HEK293 (cell line): ENCODE results near the gene CWF19L2.

Source experiments
- CTCF ChIA-PET: fragments of 350-600 bp; formaldehyde crosslinking; extraction: SDS; loops from one replicate; lab custom pipeline; 2021; ENCODE audit warnings: antibody characterized with exemption; lab: Yijun Ruan, JAX
- POLR2A ChIA-PET: fragments of 300-600 bp; formaldehyde crosslinking; extraction: SDS; loops from one replicate; lab custom pipeline; 2020; ENCODE audit warnings: antibody characterized with exemption, inconsistent platforms; lab: Yijun Ruan, JAX
- H3K27ac ChIP-seq: fragments of 200-500 bp; sonication (Bioruptor generic); 2 replicates; pipeline ENCODE4 v1.5.1; 2014; ENCODE audit warnings: low read depth, low read length, control low read depth, inconsistent platforms; ENCODE audit errors: extremely low read depth
- H3K36me3 ChIP-seq, 2 experiments: fragments of 200-500 bp in 1 of 2; sonication (Bioruptor generic) in 1 of 2; 1 replicate in 1 of 2; 2 replicates in 1 of 2; pipeline ENCODE4 v1.5.1; 2014 to 2017; ENCODE audit warnings: inconsistent platforms in 2 of 2, low read length in 2 of 2; ENCODE audit not compliant: control insufficient read depth in 2 of 2, insufficient read depth in 1 of 2
- H3K4me1 ChIP-seq: fragments of 200-500 bp; sonication (Bioruptor generic); 2 replicates; pipeline ENCODE4 v1.5.1; 2014; ENCODE audit warnings: mild to moderate bottlenecking, low read length, inconsistent platforms; ENCODE audit not compliant: control insufficient read depth, insufficient read depth
- H3K4me3 ChIP-seq: 2 replicates; pipeline ENCODE4 v1.5.1; 2011; ENCODE audit warnings: low read depth, mild to moderate bottlenecking, control low read depth, low read length, moderate library complexity
- H3K9me3 ChIP-seq: fragments of 200-500 bp; sonication (Bioruptor generic); 2 replicates; pipeline ENCODE4 v1.5.1; 2014; ENCODE audit warnings: low read depth, low read length, inconsistent platforms; ENCODE audit not compliant: control insufficient read depth, insufficient read depth
- GFI1B ChIP-seq: fragments of 450-650 bp; formaldehyde crosslinking; IDR thresholded peaks from 2 replicates; pipeline ENCODE4 v1.5.1; 2016; ENCODE audit warnings: missing biosample characterization, missing genetic modification characterization
- KLF10 ChIP-seq: fragments of 450-650 bp; IDR thresholded peaks from 2 replicates; pipeline ENCODE4 v1.5.1; 2018; ENCODE audit warnings: missing biosample characterization, mild to moderate bottlenecking, missing genetic modification characterization
- ZBTB17 ChIP-seq: fragments of 450-650 bp; formaldehyde crosslinking; IDR thresholded peaks from 2 replicates; pipeline ENCODE4 v1.5.1; 2016; ENCODE audit warnings: missing biosample characterization, missing genetic modification characterization
- ZNF140 ChIP-seq: fragments of 450-650 bp; formaldehyde crosslinking; IDR thresholded peaks from 2 replicates; pipeline ENCODE4 v1.5.1; 2016; ENCODE audit warnings: missing biosample characterization, missing genetic modification characterization
- ZNF146 ChIP-seq: fragments of 450-650 bp; formaldehyde crosslinking; IDR thresholded peaks from 2 replicates; pipeline ENCODE4 v1.5.1; 2016; ENCODE audit warnings: missing biosample characterization, missing genetic modification characterization
- ZNF169 ChIP-seq: fragments of 450-650 bp; formaldehyde crosslinking; IDR thresholded peaks from 2 replicates; pipeline ENCODE4 v1.5.1; 2016; ENCODE audit warnings: missing biosample characterization, missing genetic modification characterization
- ZNF19 ChIP-seq: fragments of 450-650 bp; formaldehyde crosslinking; IDR thresholded peaks from 2 replicates; pipeline ENCODE4; 2016; ENCODE audit warnings: missing biosample characterization, missing genetic modification characterization, low read depth
- ZNF239 ChIP-seq: fragments of 450-650 bp; formaldehyde crosslinking; IDR thresholded peaks from 2 replicates; pipeline ENCODE4 v1.5.1; 2016; ENCODE audit warnings: missing biosample characterization, missing genetic modification characterization
- ZNF311 ChIP-seq: fragments of 450-650 bp; formaldehyde crosslinking; IDR thresholded peaks from 2 replicates; pipeline ENCODE4 v1.5.1; 2017; ENCODE audit warnings: missing biosample characterization, missing genetic modification characterization, borderline replicate concordance
- ZNF544 ChIP-seq: fragments of 450-650 bp; formaldehyde crosslinking; IDR thresholded peaks from 2 replicates; pipeline ENCODE4 v1.5.0; 2017; ENCODE audit warnings: missing biosample characterization, missing genetic modification characterization
- ZNF558 ChIP-seq: fragments of 450-650 bp; formaldehyde crosslinking; IDR thresholded peaks from 2 replicates; pipeline ENCODE4 v1.5.1; 2016; ENCODE audit warnings: missing biosample characterization, missing genetic modification characterization
- ZNF560 ChIP-seq: fragments of 450-650 bp; formaldehyde crosslinking; IDR thresholded peaks from 2 replicates; pipeline ENCODE4 v1.5.1; 2017; ENCODE audit warnings: missing biosample characterization, missing genetic modification characterization, borderline replicate concordance
- ZNF561 ChIP-seq: fragments of 450-650 bp; IDR thresholded peaks from 2 replicates; pipeline ENCODE4 v1.5.1; 2018; ENCODE audit warnings: missing biosample characterization, missing genetic modification characterization, borderline replicate concordance
- ZNF600 ChIP-seq: fragments of 450-650 bp; formaldehyde crosslinking; IDR thresholded peaks from 2 replicates; pipeline ENCODE4 v1.5.1; 2016; ENCODE audit warnings: missing biosample characterization, missing genetic modification characterization
- ZNF621 ChIP-seq: fragments of 450-650 bp; formaldehyde crosslinking; IDR thresholded peaks from 2 replicates; pipeline ENCODE4 v1.5.1; 2017; ENCODE audit warnings: missing biosample characterization, missing genetic modification characterization
- ZNF785 ChIP-seq: fragments of 450-650 bp; formaldehyde crosslinking; IDR thresholded peaks from 2 replicates; pipeline ENCODE4 v1.5.1; 2016; ENCODE audit warnings: missing biosample characterization, missing genetic modification characterization
- TF ChIP-seq, protein P1 (sequence below): fragments of 450-650 bp; formaldehyde crosslinking; IDR thresholded peaks from 2 replicates; pipeline ENCODE4 v1.5.1; 2016; ENCODE audit warnings: missing biosample characterization, missing genetic modification characterization, borderline replicate concordance
- TF ChIP-seq, protein P2 (sequence below): fragments of 450-650 bp; formaldehyde crosslinking; IDR thresholded peaks from 2 replicates; pipeline ENCODE4 v1.5.1; 2016; ENCODE audit warnings: missing biosample characterization, missing genetic modification characterization
- TF ChIP-seq, protein P3 (sequence below): fragments of 450-650 bp; formaldehyde crosslinking; IDR thresholded peaks from 2 replicates; pipeline ENCODE4 v1.5.1; 2017; ENCODE audit warnings: missing biosample characterization, missing genetic modification characterization
- TF ChIP-seq, protein P4 (sequence below): fragments of 450-650 bp; formaldehyde crosslinking; conservative IDR thresholded peaks from 2 replicates; pipeline ENCODE4 v1.5.1; 2016; ENCODE audit warnings: low read depth, missing biosample characterization, missing genetic modification characterization

Gene CWF19L2

DNA sequence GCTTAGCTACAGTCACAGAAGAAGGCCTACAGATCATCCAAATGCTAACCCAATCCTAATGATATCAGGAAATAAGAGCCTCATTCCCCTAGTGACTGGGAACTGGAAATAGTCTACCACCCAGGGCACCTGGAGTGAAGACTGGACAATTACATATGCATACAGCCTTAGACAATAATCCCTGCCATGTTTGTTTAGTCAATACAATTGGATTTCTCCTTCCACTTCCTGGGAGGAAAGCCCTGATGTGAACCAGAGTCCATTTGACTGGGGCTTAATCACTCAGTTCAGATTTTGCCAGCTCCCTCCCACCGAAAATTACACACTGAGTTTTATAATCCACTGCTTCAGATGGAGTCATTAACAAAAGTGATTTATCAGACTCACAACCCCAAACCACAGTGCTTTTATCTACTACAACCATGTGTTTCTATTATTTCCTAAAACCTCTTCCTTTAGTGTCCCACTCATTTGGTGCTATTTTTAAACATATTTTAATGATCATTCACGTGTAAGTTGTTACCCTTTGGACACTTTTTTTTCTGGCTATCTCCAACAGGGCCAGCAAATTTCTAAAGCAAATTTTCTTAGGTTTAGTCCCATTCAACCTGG, 29.9 kb downstream of the CWF19L2 start (continued):
- TF ChIP-seq ZNF146 (tag by site-specific recombination) (no peak), GFI1B (no peak)

DNA sequence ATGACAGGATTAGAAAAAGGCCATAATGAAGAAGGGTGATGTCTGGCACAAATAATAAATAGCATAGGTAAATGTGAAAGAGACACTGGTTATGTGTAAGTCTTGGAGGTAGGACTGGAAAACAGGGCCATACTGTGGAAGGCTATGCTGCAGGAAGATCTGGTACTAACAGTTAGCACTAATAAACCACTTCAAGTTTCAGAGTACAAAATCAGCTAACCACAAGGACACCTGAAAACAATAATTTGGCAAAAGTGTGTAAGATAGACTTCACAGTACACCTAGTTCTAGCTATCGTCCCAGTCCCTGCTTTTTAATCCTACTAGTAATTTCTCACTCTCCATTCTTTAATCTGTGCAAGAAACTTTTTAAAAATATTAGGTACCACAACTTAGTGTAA, 44.3 kb downstream of the CWF19L2 start:
- Histone ChIP-seq H3K36me3 (peaks cover 0 to 24% of the 10 kb centered on the region in 2 experiments; a peak in 1 of 3 replicates), H3K9me3 (no peaks in the 10 kb centered on the region)
- POLR2A ChIA-PET, result no interaction called here
- TF ChIP-seq ZNF140 (no peak), ZNF560 (tag by site-specific recombination) (no peak)
- TF ChIP-seq, protein P1, sequence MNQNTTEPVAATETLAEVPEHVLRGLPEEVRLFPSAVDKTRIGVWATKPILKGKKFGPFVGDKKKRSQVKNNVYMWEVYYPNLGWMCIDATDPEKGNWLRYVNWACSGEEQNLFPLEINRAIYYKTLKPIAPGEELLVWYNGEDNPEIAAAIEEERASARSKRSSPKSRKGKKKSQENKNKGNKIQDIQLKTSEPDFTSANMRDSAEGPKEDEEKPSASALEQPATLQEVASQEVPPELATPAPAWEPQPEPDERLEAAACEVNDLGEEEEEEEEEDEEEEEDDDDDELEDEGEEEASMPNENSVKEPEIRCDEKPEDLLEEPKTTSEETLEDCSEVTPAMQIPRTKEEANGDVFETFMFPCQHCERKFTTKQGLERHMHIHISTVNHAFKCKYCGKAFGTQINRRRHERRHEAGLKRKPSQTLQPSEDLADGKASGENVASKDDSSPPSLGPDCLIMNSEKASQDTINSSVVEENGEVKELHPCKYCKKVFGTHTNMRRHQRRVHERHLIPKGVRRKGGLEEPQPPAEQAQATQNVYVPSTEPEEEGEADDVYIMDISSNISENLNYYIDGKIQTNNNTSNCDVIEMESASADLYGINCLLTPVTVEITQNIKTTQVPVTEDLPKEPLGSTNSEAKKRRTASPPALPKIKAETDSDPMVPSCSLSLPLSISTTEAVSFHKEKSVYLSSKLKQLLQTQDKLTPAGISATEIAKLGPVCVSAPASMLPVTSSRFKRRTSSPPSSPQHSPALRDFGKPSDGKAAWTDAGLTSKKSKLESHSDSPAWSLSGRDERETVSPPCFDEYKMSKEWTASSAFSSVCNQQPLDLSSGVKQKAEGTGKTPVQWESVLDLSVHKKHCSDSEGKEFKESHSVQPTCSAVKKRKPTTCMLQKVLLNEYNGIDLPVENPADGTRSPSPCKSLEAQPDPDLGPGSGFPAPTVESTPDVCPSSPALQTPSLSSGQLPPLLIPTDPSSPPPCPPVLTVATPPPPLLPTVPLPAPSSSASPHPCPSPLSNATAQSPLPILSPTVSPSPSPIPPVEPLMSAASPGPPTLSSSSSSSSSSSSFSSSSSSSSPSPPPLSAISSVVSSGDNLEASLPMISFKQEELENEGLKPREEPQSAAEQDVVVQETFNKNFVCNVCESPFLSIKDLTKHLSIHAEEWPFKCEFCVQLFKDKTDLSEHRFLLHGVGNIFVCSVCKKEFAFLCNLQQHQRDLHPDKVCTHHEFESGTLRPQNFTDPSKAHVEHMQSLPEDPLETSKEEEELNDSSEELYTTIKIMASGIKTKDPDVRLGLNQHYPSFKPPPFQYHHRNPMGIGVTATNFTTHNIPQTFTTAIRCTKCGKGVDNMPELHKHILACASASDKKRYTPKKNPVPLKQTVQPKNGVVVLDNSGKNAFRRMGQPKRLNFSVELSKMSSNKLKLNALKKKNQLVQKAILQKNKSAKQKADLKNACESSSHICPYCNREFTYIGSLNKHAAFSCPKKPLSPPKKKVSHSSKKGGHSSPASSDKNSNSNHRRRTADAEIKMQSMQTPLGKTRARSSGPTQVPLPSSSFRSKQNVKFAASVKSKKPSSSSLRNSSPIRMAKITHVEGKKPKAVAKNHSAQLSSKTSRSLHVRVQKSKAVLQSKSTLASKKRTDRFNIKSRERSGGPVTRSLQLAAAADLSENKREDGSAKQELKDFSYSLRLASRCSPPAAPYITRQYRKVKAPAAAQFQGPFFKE (tag by site-specific recombination), result no peak
- TF ChIP-seq, all 188 proteins: peak for 0
- CTCF ChIA-PET, result no interaction called here
- no peak overlapping the region for H3K27ac ChIP-seq
- H3K4me1 ChIP-seq, result no peaks in the 10 kb centered on the region
- H3K4me3 ChIP-seq, result no peak overlapping the region

DNA sequence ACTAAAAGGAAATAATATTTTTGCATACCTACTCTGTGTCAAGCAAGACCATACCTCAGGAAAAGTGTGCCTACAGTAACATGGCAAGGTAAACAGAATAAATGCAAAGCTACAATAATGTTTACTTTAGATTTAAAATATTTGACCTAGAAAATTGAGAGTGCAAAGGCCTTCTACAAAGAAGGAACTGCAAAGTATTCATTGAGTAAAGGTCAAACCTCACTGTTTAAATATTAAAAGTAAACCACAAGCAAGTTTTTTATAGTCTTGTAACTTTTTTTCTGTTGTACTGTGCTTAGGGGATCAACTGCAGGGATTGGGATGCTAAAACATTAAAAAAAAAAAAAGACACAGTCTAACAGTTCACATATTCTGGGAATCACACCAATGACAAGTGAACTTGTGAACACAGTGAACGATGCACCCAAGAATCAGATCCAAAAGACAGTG, 48.8 kb downstream of the CWF19L2 start:
- Histone ChIP-seq H3K4me1 (no peaks in the 10 kb centered on the region), H3K9me3 (no peaks in the 10 kb centered on the region), H3K27ac (no peak overlapping the region), H3K4me3 (no peak overlapping the region), H3K36me3 (peaks cover 0 to 10% of the 10 kb centered on the region in 2 experiments; a peak in 1 of 3 replicates)
- POLR2A ChIA-PET, result no interaction called here
- CTCF ChIA-PET, result no interaction called here
- TF ChIP-seq ZBTB17 (tag by site-specific recombination) (no peak), ZNF621 (tag by site-specific recombination) (no peak), ZNF239 (tag by site-specific recombination) (no peak), ZNF544 (tag by site-specific recombination) (no peak), ZNF19 (no peak), ZNF785 (tag by site-specific recombination) (no peak), ZNF561 (tag by site-specific recombination) (no peak), ZNF311 (tag by site-specific recombination) (no peak), ZNF169 (no peak), ZNF560 (tag by site-specific recombination) (no peak), ZNF558 (no peak), ZNF600 (tag by site-specific recombination) (no peak), KLF10 (tag by site-specific recombination) (no peak)
- TF ChIP-seq, protein P2, sequence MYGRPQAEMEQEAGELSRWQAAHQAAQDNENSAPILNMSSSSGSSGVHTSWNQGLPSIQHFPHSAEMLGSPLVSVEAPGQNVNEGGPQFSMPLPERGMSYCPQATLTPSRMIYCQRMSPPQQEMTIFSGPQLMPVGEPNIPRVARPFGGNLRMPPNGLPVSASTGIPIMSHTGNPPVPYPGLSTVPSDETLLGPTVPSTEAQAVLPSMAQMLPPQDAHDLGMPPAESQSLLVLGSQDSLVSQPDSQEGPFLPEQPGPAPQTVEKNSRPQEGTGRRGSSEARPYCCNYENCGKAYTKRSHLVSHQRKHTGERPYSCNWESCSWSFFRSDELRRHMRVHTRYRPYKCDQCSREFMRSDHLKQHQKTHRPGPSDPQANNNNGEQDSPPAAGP (tag by site-specific recombination), result no peak
- TF ChIP-seq, protein P3, sequence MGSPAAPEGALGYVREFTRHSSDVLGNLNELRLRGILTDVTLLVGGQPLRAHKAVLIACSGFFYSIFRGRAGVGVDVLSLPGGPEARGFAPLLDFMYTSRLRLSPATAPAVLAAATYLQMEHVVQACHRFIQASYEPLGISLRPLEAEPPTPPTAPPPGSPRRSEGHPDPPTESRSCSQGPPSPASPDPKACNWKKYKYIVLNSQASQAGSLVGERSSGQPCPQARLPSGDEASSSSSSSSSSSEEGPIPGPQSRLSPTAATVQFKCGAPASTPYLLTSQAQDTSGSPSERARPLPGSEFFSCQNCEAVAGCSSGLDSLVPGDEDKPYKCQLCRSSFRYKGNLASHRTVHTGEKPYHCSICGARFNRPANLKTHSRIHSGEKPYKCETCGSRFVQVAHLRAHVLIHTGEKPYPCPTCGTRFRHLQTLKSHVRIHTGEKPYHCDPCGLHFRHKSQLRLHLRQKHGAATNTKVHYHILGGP (tag by site-specific recombination), result no peak
- TF ChIP-seq, protein P4, sequence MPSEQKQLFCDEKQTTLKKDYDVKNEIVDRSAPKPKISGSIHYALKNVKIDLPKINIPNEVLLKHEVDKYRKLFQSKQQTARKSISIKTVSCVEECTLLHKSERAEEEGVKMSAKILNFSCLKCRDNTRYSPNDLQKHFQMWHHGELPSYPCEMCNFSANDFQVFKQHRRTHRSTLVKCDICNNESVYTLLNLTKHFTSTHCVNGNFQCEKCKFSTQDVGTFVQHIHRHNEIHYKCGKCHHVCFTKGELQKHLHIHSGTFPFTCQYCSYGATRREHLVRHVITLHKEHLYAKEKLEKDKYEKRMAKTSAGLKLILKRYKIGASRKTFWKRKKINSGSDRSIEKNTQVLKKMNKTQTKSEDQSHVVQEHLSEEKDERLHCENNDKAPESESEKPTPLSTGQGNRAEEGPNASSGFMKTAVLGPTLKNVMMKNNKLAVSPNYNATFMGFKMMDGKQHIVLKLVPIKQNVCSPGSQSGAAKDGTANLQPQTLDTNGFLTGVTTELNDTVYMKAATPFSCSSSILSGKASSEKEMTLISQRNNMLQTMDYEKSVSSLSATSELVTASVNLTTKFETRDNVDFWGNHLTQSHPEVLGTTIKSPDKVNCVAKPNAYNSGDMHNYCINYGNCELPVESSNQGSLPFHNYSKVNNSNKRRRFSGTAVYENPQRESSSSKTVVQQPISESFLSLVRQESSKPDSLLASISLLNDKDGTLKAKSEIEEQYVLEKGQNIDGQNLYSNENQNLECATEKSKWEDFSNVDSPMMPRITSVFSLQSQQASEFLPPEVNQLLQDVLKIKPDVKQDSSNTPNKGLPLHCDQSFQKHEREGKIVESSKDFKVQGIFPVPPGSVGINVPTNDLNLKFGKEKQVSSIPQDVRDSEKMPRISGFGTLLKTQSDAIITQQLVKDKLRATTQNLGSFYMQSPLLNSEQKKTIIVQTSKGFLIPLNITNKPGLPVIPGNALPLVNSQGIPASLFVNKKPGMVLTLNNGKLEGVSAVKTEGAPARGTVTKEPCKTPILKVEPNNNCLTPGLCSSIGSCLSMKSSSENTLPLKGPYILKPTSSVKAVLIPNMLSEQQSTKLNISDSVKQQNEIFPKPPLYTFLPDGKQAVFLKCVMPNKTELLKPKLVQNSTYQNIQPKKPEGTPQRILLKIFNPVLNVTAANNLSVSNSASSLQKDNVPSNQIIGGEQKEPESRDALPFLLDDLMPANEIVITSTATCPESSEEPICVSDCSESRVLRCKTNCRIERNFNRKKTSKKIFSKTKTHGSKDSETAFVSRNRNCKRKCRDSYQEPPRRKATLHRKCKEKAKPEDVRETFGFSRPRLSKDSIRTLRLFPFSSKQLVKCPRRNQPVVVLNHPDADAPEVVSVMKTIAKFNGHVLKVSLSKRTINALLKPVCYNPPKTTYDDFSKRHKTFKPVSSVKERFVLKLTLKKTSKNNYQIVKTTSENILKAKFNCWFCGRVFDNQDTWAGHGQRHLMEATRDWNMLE (tag by site-specific recombination), result no peak
